ENCODE results near the gene TIMELESS.
"Not testable (repeated sequence)": the region's sequence is repeated elsewhere in the genome, so short reads cannot be mapped to it uniquely, and the experiment has no call there.

The TIMELESS gene

DNA sequence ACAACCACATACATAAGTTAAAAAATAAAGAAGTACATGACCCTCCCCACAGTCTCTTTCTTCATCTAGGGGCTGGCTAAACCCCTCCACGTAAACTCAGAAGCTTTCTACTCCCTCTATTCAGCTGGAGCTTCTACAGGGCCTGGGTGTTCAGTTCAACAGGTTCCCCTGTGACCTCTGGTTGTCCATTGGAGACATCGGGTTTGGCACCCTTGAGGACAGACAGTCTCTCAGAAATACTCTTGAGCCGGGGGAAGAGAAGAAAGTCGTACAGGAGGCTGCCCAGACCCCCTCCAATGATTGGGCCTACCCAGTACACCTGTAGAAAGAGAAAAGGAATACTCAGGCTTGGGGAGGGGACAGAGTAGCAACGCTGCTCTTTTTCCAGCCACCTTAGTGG is 1.9 kb upstream of the TIMELESS start:
- Histone ChIP-seq H3K4me3 (no peak overlapping the region), H3K9ac (ENCODE audit: insufficient read length) (no peak overlapping the region), H3K27ac (0 out of 2 replicates have a peak overlapping the region, but pooled peaks have one; percentile 79), H3K9me3 (ENCODE audit: low read depth, low read length) (no peaks in the 10 kb centered on the region), H3K36me3 (ENCODE audit: insufficient read depth, low read length) (peaks cover 6% of the 10 kb centered on the region; the same call in 1 of the 2 replicates)
- no peak for TF ChIP-seq FOXP2 (optimal IDR thresholded peaks at IDR 0.05; ENCODE audit: control extremely low read depth, extremely low read length, insufficient read depth)
- no peak for TF ChIP-seq EZH2 (IDR thresholded peaks at IDR 0.05)
- no peak for TF ChIP-seq POLR2AphosphoS5 (IDR thresholded peaks at IDR 0.05; ENCODE audit: borderline replicate concordance, low read depth, low read length)
- no peak for DNase-seq (ENCODE audit: low read depth, low spot score)

DNA sequence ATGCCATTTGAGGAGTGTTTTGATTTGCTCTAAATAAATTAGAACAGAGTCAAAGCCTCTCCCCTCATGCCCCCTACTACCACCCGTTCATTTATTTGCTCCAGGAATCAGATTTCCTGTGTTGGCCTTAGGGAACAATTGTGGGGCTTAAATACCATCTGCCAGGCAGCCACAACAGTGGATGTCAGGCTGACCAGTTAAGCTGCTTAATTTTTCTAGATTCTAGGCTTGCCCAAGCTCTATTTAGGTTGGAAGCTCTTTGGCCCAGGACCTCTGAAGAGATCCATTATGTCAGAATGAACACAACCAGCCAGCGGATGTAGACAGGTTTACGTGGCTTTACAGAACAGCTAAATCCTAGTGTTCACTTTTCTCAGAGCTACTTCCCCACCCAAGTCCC is 1.0 kb upstream of the TIMELESS start:
- DNase-seq (ENCODE audit: low read depth, low spot score) = no peak
- no peaks in the 10 kb centered on the region for H3K9me3 ChIP-seq (ENCODE audit: low read depth, low read length)
- TF ChIP-seq EZH2 (IDR thresholded peaks at IDR 0.05) (no peak), FOXP2 (optimal IDR thresholded peaks at IDR 0.05; ENCODE audit: control extremely low read depth, extremely low read length, insufficient read depth) (no peak), POLR2AphosphoS5 (IDR thresholded peaks at IDR 0.05; ENCODE audit: borderline replicate concordance, low read depth, low read length) (no peak)
- H3K9ac ChIP-seq (ENCODE audit: insufficient read length) = no peak overlapping the region
- H3K27ac ChIP-seq = 0 out of 2 replicates have a peak overlapping the region, but pooled peaks have one; percentile 17
- H3K36me3 ChIP-seq (ENCODE audit: insufficient read depth, low read length) = peaks cover 6% of the 10 kb centered on the region; the same call in 1 of the 2 replicates
- no peak overlapping the region for H3K4me3 ChIP-seq

GRCh38 chr12:56449622-56449984 is 377 bp upstream of the TIMELESS start:
- no peak for TF ChIP-seq EZH2 (IDR thresholded peaks at IDR 0.05)
- no peak for TF ChIP-seq POLR2AphosphoS5 (IDR thresholded peaks at IDR 0.05; ENCODE audit: borderline replicate concordance, low read depth, low read length)
- TF ChIP-seq FOXP2 (optimal IDR thresholded peaks at IDR 0.05; ENCODE audit: control extremely low read depth, extremely low read length, insufficient read depth) = no peak
- peak overlapping the region; percentile 90 for H3K27ac ChIP-seq
- H3K4me3 ChIP-seq = peak overlapping the region; percentile 89
- peak overlapping the region; percentile 89 for H3K9ac ChIP-seq (ENCODE audit: insufficient read length)
- H3K9me3 ChIP-seq (ENCODE audit: low read depth, low read length) = no peaks in the 10 kb centered on the region
- no peak for DNase-seq (ENCODE audit: low read depth, low spot score)
- peaks cover 6% of the 10 kb centered on the region for H3K36me3 ChIP-seq (ENCODE audit: insufficient read depth, low read length)

DNA sequence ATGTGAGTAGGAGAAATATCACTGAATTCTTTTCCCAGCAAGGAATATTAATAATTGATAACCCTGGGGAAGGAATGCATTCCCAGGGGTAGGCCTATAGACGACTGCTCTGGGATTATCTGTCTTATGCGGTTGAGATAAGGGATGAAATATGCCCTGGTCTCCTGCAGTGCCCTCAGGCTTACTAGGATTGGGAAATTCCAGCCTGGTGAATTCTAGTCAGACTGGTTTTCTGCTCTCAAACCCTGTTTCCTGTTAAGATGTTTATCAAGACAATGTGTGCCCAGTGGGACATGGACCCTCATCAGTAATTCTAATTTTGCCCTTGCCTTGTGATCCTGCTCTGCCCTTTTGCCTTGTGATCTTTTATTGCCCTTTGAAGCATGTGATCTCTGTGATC is 6.0 kb downstream of the TIMELESS start:
- Histone ChIP-seq H3K27ac (peak overlapping the region; percentile 54), H3K36me3 (ENCODE audit: insufficient read depth, low read length) (peaks cover 18% of the 10 kb centered on the region)
- not testable (repeated sequence) for DNase-seq (ENCODE audit: low read depth, low spot score); H3K9ac ChIP-seq (ENCODE audit: insufficient read length); H3K4me3 ChIP-seq; H3K9me3 ChIP-seq (ENCODE audit: low read depth, low read length)

DNA sequence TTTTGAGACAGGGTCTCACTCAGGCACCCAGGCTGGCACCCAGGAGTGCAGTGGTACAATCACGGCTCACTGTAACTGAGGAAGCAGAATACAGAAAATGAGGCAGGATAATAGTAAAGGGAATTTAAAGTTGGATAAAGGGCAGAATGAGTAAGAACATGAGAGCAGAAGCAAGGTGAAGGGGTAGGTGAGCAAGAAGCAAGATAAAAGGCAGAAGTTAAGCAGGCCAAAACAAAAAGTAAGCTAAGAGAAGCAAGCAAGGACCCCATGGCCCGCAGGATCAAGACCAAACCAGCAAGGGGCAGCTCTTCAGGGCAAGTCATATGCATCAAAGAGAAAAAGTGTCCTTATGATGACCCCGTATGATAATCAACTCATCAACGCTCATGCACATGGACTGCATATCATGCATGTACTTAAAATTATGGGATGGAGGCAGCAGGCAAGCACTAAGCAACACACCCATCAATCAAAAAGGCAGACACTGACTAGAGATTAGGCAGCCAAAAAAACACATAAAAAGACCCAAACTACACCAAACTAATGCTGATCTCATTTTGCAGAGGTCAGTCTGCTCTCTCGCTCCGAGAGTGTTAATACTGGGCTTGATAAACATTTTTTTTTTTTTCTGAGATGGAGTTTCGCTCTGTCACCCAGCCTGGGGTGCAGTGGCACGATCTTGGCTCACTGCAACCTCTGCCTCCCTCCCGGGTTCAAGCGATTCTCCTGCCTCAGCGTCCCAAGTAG is 11.6 kb downstream of the TIMELESS start:
- Histone ChIP-seq H3K9ac (ENCODE audit: insufficient read length) (no peak overlapping the region), H3K9me3 (ENCODE audit: low read depth, low read length) (no peaks in the 10 kb centered on the region), H3K4me3 (no peak overlapping the region), H3K27ac (no peak overlapping the region), H3K36me3 (ENCODE audit: insufficient read depth, low read length) (peaks cover 21% of the 10 kb centered on the region)
- no peak for TF ChIP-seq EZH2 (IDR thresholded peaks at IDR 0.05)
- no peak for TF ChIP-seq POLR2AphosphoS5 (IDR thresholded peaks at IDR 0.05; ENCODE audit: borderline replicate concordance, low read depth, low read length)
- TF ChIP-seq FOXP2 (optimal IDR thresholded peaks at IDR 0.05; ENCODE audit: control extremely low read depth, extremely low read length, insufficient read depth) = no peak
- DNase-seq (ENCODE audit: low read depth, low spot score) = no peak

DNA sequence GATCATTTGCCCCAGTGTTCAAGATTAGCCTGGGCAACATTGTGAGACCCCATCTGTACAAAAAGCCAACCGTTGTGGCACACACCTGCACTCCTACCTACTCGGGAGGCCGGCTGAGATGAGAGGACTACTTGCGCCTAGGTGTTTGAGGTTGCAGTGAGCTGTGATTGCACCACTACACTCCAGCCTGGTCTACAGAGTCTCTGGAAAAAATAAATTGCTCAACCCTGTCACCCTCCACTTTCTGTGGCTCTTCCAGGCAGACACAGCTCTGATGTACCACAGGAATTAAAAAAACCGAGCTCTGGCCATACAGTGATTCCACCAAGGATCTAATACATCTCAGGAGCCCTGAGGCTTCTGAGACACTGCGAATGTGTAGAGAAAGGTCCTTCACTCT is 14.4 kb downstream of the TIMELESS start:
- Histone ChIP-seq H3K9me3 (ENCODE audit: low read depth, low read length) (no peaks in the 10 kb centered on the region), H3K36me3 (ENCODE audit: insufficient read depth, low read length) (peaks cover 34% of the 10 kb centered on the region), H3K27ac (no peak overlapping the region), H3K4me3 (no peak overlapping the region), H3K9ac (ENCODE audit: insufficient read length) (no peak overlapping the region)
- no peak for DNase-seq (ENCODE audit: low read depth, low spot score)
- TF ChIP-seq POLR2AphosphoS5 (IDR thresholded peaks at IDR 0.05; ENCODE audit: borderline replicate concordance, low read depth, low read length) (no peak), FOXP2 (optimal IDR thresholded peaks at IDR 0.05; ENCODE audit: control extremely low read depth, extremely low read length, insufficient read depth) (no peak), EZH2 (IDR thresholded peaks at IDR 0.05) (no peak)

DNA sequence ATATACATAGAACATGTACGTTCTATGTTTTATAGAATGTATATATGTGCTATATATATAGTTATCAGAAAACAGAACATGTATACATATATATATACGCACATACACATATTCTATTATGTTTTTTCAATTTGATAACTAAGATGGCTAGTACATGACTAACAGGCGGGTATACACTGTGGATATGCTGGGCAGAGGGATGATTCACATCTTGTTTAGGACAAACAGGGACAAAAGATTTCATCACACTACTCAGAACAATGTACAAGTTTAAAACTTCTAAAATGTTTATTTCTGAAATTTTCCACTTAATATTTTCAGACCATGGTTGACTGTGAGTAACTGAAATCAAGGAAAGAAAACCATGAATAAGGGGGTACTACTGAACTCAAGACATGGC is 17.4 kb downstream of the TIMELESS start:
- no peak for TF ChIP-seq POLR2AphosphoS5 (IDR thresholded peaks at IDR 0.05; ENCODE audit: borderline replicate concordance, low read depth, low read length)
- no peak for TF ChIP-seq FOXP2 (optimal IDR thresholded peaks at IDR 0.05; ENCODE audit: control extremely low read depth, extremely low read length, insufficient read depth)
- no peak for TF ChIP-seq EZH2 (IDR thresholded peaks at IDR 0.05)
- no peak for DNase-seq (ENCODE audit: low read depth, low spot score)
- H3K9ac ChIP-seq (ENCODE audit: insufficient read length) = no peak overlapping the region
- no peak overlapping the region for H3K4me3 ChIP-seq
- H3K36me3 ChIP-seq (ENCODE audit: insufficient read depth, low read length) = peaks cover 52% of the 10 kb centered on the region
- H3K27ac ChIP-seq = no peak overlapping the region
- no peaks in the 10 kb centered on the region for H3K9me3 ChIP-seq (ENCODE audit: low read depth, low read length)

DNA sequence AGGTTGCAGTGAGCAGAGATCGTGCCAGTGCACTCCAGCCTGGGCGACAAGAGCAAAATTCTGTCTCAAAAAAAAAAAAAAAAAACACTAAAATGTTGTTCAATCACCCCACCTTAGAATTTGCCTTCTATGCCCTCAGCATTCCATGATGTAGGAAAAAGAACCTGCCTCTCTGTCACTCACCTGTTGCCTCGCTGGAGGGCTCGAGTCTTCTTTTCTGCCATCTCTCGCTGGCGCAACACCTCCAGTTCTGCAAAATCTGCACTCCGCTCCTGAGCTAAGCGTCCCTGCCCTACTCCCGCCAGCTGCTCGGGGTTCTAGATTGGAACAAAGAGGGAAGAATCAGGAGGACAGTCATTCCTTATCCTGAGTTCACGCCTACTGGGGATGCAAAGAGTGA is 17.9 kb downstream of the TIMELESS start:
- H3K27ac ChIP-seq = no peak overlapping the region
- H3K9ac ChIP-seq (ENCODE audit: insufficient read length) = no peak overlapping the region
- TF ChIP-seq POLR2AphosphoS5 (IDR thresholded peaks at IDR 0.05; ENCODE audit: borderline replicate concordance, low read depth, low read length) = no peak
- no peak for TF ChIP-seq EZH2 (IDR thresholded peaks at IDR 0.05)
- no peak for TF ChIP-seq FOXP2 (optimal IDR thresholded peaks at IDR 0.05; ENCODE audit: control extremely low read depth, extremely low read length, insufficient read depth)
- no peaks in the 10 kb centered on the region for H3K9me3 ChIP-seq (ENCODE audit: low read depth, low read length)
- H3K4me3 ChIP-seq = no peak overlapping the region
- DNase-seq (ENCODE audit: low read depth, low spot score) = no peak
- peaks cover 52% of the 10 kb centered on the region for H3K36me3 ChIP-seq (ENCODE audit: insufficient read depth, low read length)

- Histone ChIP-seq H3K4me3 (no peak overlapping the region), H3K9ac (ENCODE audit: insufficient read length) (no peak overlapping the region), H3K36me3 (ENCODE audit: insufficient read depth, low read length) (peaks cover 72% of the 10 kb centered on the region), H3K9me3 (ENCODE audit: low read depth, low read length) (no peaks in the 10 kb centered on the region), H3K27ac (no peak overlapping the region)
- TF ChIP-seq EZH2 (IDR thresholded peaks at IDR 0.05) = no peak
- no peak for TF ChIP-seq POLR2AphosphoS5 (IDR thresholded peaks at IDR 0.05; ENCODE audit: borderline replicate concordance, low read depth, low read length)
- no peak for TF ChIP-seq FOXP2 (optimal IDR thresholded peaks at IDR 0.05; ENCODE audit: control extremely low read depth, extremely low read length, insufficient read depth)
- no peak for DNase-seq (ENCODE audit: low read depth, low spot score)
Observed at GRCh38 chr12:56425940-56426438, 23.2 kb downstream of the TIMELESS start.
